ENCODE results near the gene CCT3.
A peak's percentile ranks its signal among the peaks of the same experiment; 100 is the strongest.

The CCT3 gene

GRCh38 chr1:156284757-156285156 lies 53.3 kb downstream of the CCT3 start:
- no peak for TF ChIP-seq ZNF274 (IDR thresholded peaks at IDR 0.05; ENCODE audit: low read depth, low read length)
- no peak overlapping the region for H3K4me3 ChIP-seq (ENCODE audit: low read length)

GRCh38 chr1:156284112-156284511 lies 54.0 kb downstream of the CCT3 start, which contains the start of gene TMEM79:
Gene TMEM79 (plus strand): TSS chr1:156284325. CDS start chr1:156285227, 902 bp downstream.
- no peak for TF ChIP-seq ZNF274 (IDR thresholded peaks at IDR 0.05; ENCODE audit: low read depth, low read length)
- peak within 1 kb of the TSS; percentile 86 for H3K4me3 ChIP-seq (ENCODE audit: low read length)

- H3K4me3 ChIP-seq (ENCODE audit: low read length), result peak overlapping the region; percentile 86
- no peak for TF ChIP-seq ZNF274 (IDR thresholded peaks at IDR 0.05; ENCODE audit: low read depth, low read length)
Measured at GRCh38 chr1:156283521-156283920, 54.6 kb downstream of the CCT3 start.

- peak within 1 kb of the TSS; percentile 86 for H3K4me3 ChIP-seq (ENCODE audit: low read length)
- TF ChIP-seq ZNF274 (IDR thresholded peaks at IDR 0.05; ENCODE audit: low read depth, low read length), result no peak
Measured at GRCh38 chr1:156282479-156283222, 55.4 kb downstream of the CCT3 start, which contains the start of gene SMG5. Gene SMG5 (minus strand): TSS chr1:156282825. CDS start chr1:156282680, 145 bp downstream.

- no peak for TF ChIP-seq ZNF274 (IDR thresholded peaks at IDR 0.05; ENCODE audit: low read depth, low read length)
- peak overlapping the region; percentile 86 for H3K4me3 ChIP-seq (ENCODE audit: low read length)
Measured at GRCh38 chr1:156281693-156282478, 56.2 kb downstream of the CCT3 start.

- no peak for TF ChIP-seq ZNF274 (IDR thresholded peaks at IDR 0.05; ENCODE audit: low read depth, low read length)
- peak overlapping the region; percentile 86 for H3K4me3 ChIP-seq (ENCODE audit: low read length)
Measured at GRCh38 chr1:156281281-156281680, 56.8 kb downstream of the CCT3 start.

GRCh38 chr1:156279837-156280236 lies 58.3 kb downstream of the CCT3 start:
- TF ChIP-seq ZNF274 (IDR thresholded peaks at IDR 0.05; ENCODE audit: low read depth, low read length), result no peak
- no peak overlapping the region for H3K4me3 ChIP-seq (ENCODE audit: low read length)

- TF ChIP-seq ZNF274 (IDR thresholded peaks at IDR 0.05; ENCODE audit: low read depth, low read length), result no peak
- no peak overlapping the region for H3K4me3 ChIP-seq (ENCODE audit: low read length)
Measured at GRCh38 chr1:156276966-156277381, 61.1 kb downstream of the CCT3 start.

- no peak for TF ChIP-seq ZNF274 (IDR thresholded peaks at IDR 0.05; ENCODE audit: low read depth, low read length)
- H3K4me3 ChIP-seq (ENCODE audit: low read length), result no peak overlapping the region
Measured at GRCh38 chr1:156276532-156276931, 61.6 kb downstream of the CCT3 start.

- no peak overlapping the region for H3K4me3 ChIP-seq (ENCODE audit: low read length)
- no peak for TF ChIP-seq ZNF274 (IDR thresholded peaks at IDR 0.05; ENCODE audit: low read depth, low read length)
Measured at GRCh38 chr1:156270314-156270713, 67.8 kb downstream of the CCT3 start.

- H3K4me3 ChIP-seq (ENCODE audit: low read length), result no peak overlapping the region
- TF ChIP-seq ZNF274 (IDR thresholded peaks at IDR 0.05; ENCODE audit: low read depth, low read length), result no peak
Measured at GRCh38 chr1:156268336-156268735, 69.8 kb downstream of the CCT3 start.

- no peak overlapping the region for H3K4me3 ChIP-seq (ENCODE audit: low read length)
- no peak for TF ChIP-seq ZNF274 (IDR thresholded peaks at IDR 0.05; ENCODE audit: low read depth, low read length)
Measured at GRCh38 chr1:156266051-156266450, 72.0 kb downstream of the CCT3 start.

GRCh38 chr1:156263288-156263655 lies 74.8 kb downstream of the CCT3 start:
- no peak for TF ChIP-seq ZNF274 (IDR thresholded peaks at IDR 0.05; ENCODE audit: low read depth, low read length)
- H3K4me3 ChIP-seq (ENCODE audit: low read length), result no peak overlapping the region

- H3K4me3 ChIP-seq (ENCODE audit: low read length), result no peak overlapping the region
- TF ChIP-seq ZNF274 (IDR thresholded peaks at IDR 0.05; ENCODE audit: low read depth, low read length), result no peak
Measured at GRCh38 chr1:156262461-156263287, 75.4 kb downstream of the CCT3 start.
